HUES64 (cell line): ENCODE measurements around the gene UTF1.

ENCODE experiments used
- H3K27ac ChIP-seq: 2 replicates; pipeline ENCODE4 v1.7.0; 2013; ENCODE audit warnings: low read depth, low read length, inconsistent platforms
- H3K27me3 ChIP-seq: 2 replicates; pipeline ENCODE4 v1.6.1; 2013; ENCODE audit warnings: mild to moderate bottlenecking, low read length; ENCODE audit not compliant: insufficient read depth
- H3K36me3 ChIP-seq: 2 replicates; pipeline ENCODE4 v1.6.1; 2013; ENCODE audit warnings: mild to moderate bottlenecking, low read length; ENCODE audit not compliant: insufficient read depth
- H3K4me1 ChIP-seq: 2 replicates; pipeline ENCODE4 v1.6.1; 2013; ENCODE audit warnings: mild to moderate bottlenecking, low read length, moderate library complexity; ENCODE audit not compliant: insufficient read depth
- H3K4me3 ChIP-seq: 2 replicates; pipeline ENCODE4 v1.5.1; 2013; ENCODE audit warnings: mild to moderate bottlenecking, low read length, moderate library complexity
- H3K9ac ChIP-seq: 2 replicates; pipeline ENCODE4 v1.6.1; 2013; ENCODE audit warnings: mild to moderate bottlenecking, low read depth, low read length
- H3K9me3 ChIP-seq: 2 replicates; pipeline ENCODE4 v1.6.1; 2013; ENCODE audit warnings: low read depth, low read length; ENCODE audit not compliant: insufficient read depth
- WGBS: fragments of 150-250, 120-280 bp; methylation state at CpG from one replicate; pipeline ENCODE4 v1.1.7; 2013; ENCODE audit warnings: missing lambda C conversion rate; 5-methylcytosine and 5-hydroxymethylcytosine counted together

UTF1 gene

GRCh38 chr10:133196936-133197758, 32.9 kb upstream of the UTF1 start:
- Histone ChIP-seq H3K4me3 (no peak overlapping the region), H3K27ac (no peak overlapping the region), H3K9me3 (peaks cover 7% of the 10 kb centered on the region; the same call in 1 of the 2 replicates), H3K27me3 (no peaks in the 10 kb centered on the region), H3K4me1 (no peaks in the 10 kb centered on the region), H3K36me3 (no peaks in the 10 kb centered on the region), H3K9ac (no peak overlapping the region)
- WGBS = 90% methylated on average over 40 of the region's 40 CpGs

GRCh38 chr10:133197786-133198185, 32.2 kb upstream of the UTF1 start:
- no peak overlapping the region for H3K9ac ChIP-seq
- peaks cover under 1% of the 10 kb centered on the region; the same call in 1 of the 2 replicates for H3K9me3 ChIP-seq
- WGBS = 93% methylated on average over 9 of the region's 9 CpGs
- no peak overlapping the region for H3K4me3 ChIP-seq
- no peaks in the 10 kb centered on the region for H3K27me3 ChIP-seq
- H3K36me3 ChIP-seq = no peaks in the 10 kb centered on the region
- H3K27ac ChIP-seq = no peak overlapping the region
- H3K4me1 ChIP-seq = no peaks in the 10 kb centered on the region

- 96% methylated on average over 26 of the region's 26 CpGs for WGBS
- Histone ChIP-seq H3K9ac (no peak overlapping the region), H3K4me1 (no peaks in the 10 kb centered on the region), H3K27ac (no peak overlapping the region), H3K9me3 (no peaks in the 10 kb centered on the region), H3K4me3 (no peak overlapping the region), H3K36me3 (no peaks in the 10 kb centered on the region), H3K27me3 (no peaks in the 10 kb centered on the region)
Measured at GRCh38 chr10:133198206-133198605, 31.8 kb upstream of the UTF1 start.

GRCh38 chr10:133198621-133199487, 31.2 kb upstream of the UTF1 start:
- Histone ChIP-seq H3K9me3 (no peaks in the 10 kb centered on the region), H3K27ac (no peak overlapping the region), H3K36me3 (no peaks in the 10 kb centered on the region), H3K4me3 (no peak overlapping the region), H3K27me3 (no peaks in the 10 kb centered on the region), H3K9ac (no peak overlapping the region), H3K4me1 (no peaks in the 10 kb centered on the region)
- WGBS = 94% methylated on average over 54 of the region's 54 CpGs

- no peak overlapping the region for H3K27ac ChIP-seq
- WGBS = 92% methylated on average over 12 of the region's 13 CpGs
- no peaks in the 10 kb centered on the region for H3K36me3 ChIP-seq
- H3K4me3 ChIP-seq = no peak overlapping the region
- no peaks in the 10 kb centered on the region for H3K9me3 ChIP-seq
- no peak overlapping the region for H3K9ac ChIP-seq
- H3K27me3 ChIP-seq = no peaks in the 10 kb centered on the region
- H3K4me1 ChIP-seq = no peaks in the 10 kb centered on the region
Measured at GRCh38 chr10:133199488-133199885, 30.5 kb upstream of the UTF1 start.

- H3K27ac ChIP-seq = no peak overlapping the region
- H3K9me3 ChIP-seq = no peaks in the 10 kb centered on the region
- no peaks in the 10 kb centered on the region for H3K27me3 ChIP-seq
- WGBS = 75% methylated on average over 38 of the region's 38 CpGs
- no peaks in the 10 kb centered on the region for H3K36me3 ChIP-seq
- no peaks in the 10 kb centered on the region for H3K4me1 ChIP-seq
- H3K9ac ChIP-seq = no peak overlapping the region
- H3K4me3 ChIP-seq = no peak overlapping the region
Measured at GRCh38 chr10:133199992-133200611, 29.9 kb upstream of the UTF1 start.

- no peak overlapping the region for H3K27ac ChIP-seq
- H3K27me3 ChIP-seq = no peaks in the 10 kb centered on the region
- H3K36me3 ChIP-seq = no peaks in the 10 kb centered on the region
- no peaks in the 10 kb centered on the region for H3K4me1 ChIP-seq
- no peak overlapping the region for H3K4me3 ChIP-seq
- WGBS = 95% methylated on average over 15 of the region's 15 CpGs
- no peaks in the 10 kb centered on the region for H3K9me3 ChIP-seq
- no peak overlapping the region for H3K9ac ChIP-seq
Measured at GRCh38 chr10:133200621-133201031, 29.4 kb upstream of the UTF1 start.

GRCh38 chr10:133201151-133201947, 28.7 kb upstream of the UTF1 start:
- Histone ChIP-seq H3K27me3 (no peaks in the 10 kb centered on the region), H3K27ac (no peak overlapping the region), H3K36me3 (no peaks in the 10 kb centered on the region), H3K9me3 (no peaks in the 10 kb centered on the region), H3K4me3 (no peak overlapping the region), H3K9ac (no peak overlapping the region), H3K4me1 (no peaks in the 10 kb centered on the region)
- WGBS = 94% methylated on average over 57 of the region's 57 CpGs

- 86% methylated on average over 29 of the region's 29 CpGs for WGBS
- no peaks in the 10 kb centered on the region for H3K4me1 ChIP-seq
- no peak overlapping the region for H3K27ac ChIP-seq
- H3K36me3 ChIP-seq = no peaks in the 10 kb centered on the region
- no peak overlapping the region for H3K4me3 ChIP-seq
- H3K9ac ChIP-seq = no peak overlapping the region
- no peaks in the 10 kb centered on the region for H3K27me3 ChIP-seq
- no peaks in the 10 kb centered on the region for H3K9me3 ChIP-seq
Measured at GRCh38 chr10:133201948-133202725, 27.9 kb upstream of the UTF1 start.
